IPS-20b (cell line): Measurements from ENCODE around the gene HRK.

Source experiments
- H3K27ac ChIP-seq: one replicate; pipeline ENCODE4 v1.5.1; 2013; ENCODE audit warnings: low read length
- H3K27me3 ChIP-seq: 2 replicates; pipeline ENCODE4 v1.6.1; 2013; ENCODE audit warnings: mild to moderate bottlenecking, low read length, inconsistent platforms; ENCODE audit not compliant: insufficient read depth
- H3K36me3 ChIP-seq: 2 replicates; pipeline ENCODE4 v1.6.1; 2013; ENCODE audit warnings: low read depth, mild to moderate bottlenecking, inconsistent platforms, low read length, moderate library complexity; ENCODE audit not compliant: insufficient read depth
- H3K4me1 ChIP-seq: 2 replicates; pipeline ENCODE4 v1.6.1; 2013; ENCODE audit warnings: mild to moderate bottlenecking, control low read depth, inconsistent platforms, low read length, moderate library complexity; ENCODE audit not compliant: insufficient read depth
- H3K4me3 ChIP-seq: 2 replicates; pipeline ENCODE4 v1.5.1; 2013; ENCODE audit warnings: mild to moderate bottlenecking, low read length, inconsistent platforms
- H3K9ac ChIP-seq: 2 replicates; pipeline ENCODE4 v1.6.1; 2013; ENCODE audit warnings: low read depth, mild to moderate bottlenecking, inconsistent platforms, low read length, moderate library complexity
- H3K9me3 ChIP-seq: 2 replicates; pipeline ENCODE4 v1.6.1; 2013; ENCODE audit warnings: mild to moderate bottlenecking, low read depth, low read length, inconsistent platforms; ENCODE audit not compliant: insufficient read depth

The HRK gene

DNA sequence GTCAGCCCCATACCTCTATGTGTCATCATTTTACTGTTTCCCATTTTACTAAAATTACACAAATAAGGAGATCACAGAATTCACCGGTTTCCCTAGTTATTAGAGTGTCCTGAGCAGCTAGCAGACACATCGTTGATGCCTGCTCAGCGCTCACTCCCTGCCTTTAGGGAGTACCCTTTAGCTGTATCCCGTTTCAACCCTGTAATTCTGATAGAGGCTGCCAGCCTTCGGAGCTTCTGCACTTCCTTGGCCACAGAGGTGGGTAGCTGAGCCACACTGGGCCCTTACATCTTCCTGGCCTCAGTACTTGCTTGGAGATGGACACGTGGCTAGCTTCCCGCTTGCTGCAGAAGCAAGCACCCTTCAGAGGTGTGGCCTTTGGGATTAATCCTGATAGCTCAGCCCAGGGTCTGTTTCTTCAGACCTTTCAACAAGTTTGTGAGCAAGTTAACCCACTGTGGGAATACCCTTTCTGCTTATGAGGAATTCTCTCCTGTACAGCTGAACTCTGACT, 15.2 kb upstream of the HRK start:
- H3K27ac ChIP-seq, result no peak overlapping the region
- H3K4me1 ChIP-seq, result no peaks in the 10 kb centered on the region
- no peaks in the 10 kb centered on the region for H3K36me3 ChIP-seq
- no peaks in the 10 kb centered on the region for H3K9me3 ChIP-seq
- H3K27me3 ChIP-seq, result peaks cover 15% of the 10 kb centered on the region; the same call in 1 of the 2 replicates
- no peak overlapping the region for H3K9ac ChIP-seq
- no peak overlapping the region for H3K4me3 ChIP-seq

- H3K4me1 ChIP-seq, result no peaks in the 10 kb centered on the region
- H3K27me3 ChIP-seq, result peaks cover 15% of the 10 kb centered on the region; the same call in 1 of the 2 replicates
- H3K36me3 ChIP-seq, result no peaks in the 10 kb centered on the region
These were observed 13.7 kb upstream of the HRK start for GRCh38 chr12:116894913-116895312.

DNA sequence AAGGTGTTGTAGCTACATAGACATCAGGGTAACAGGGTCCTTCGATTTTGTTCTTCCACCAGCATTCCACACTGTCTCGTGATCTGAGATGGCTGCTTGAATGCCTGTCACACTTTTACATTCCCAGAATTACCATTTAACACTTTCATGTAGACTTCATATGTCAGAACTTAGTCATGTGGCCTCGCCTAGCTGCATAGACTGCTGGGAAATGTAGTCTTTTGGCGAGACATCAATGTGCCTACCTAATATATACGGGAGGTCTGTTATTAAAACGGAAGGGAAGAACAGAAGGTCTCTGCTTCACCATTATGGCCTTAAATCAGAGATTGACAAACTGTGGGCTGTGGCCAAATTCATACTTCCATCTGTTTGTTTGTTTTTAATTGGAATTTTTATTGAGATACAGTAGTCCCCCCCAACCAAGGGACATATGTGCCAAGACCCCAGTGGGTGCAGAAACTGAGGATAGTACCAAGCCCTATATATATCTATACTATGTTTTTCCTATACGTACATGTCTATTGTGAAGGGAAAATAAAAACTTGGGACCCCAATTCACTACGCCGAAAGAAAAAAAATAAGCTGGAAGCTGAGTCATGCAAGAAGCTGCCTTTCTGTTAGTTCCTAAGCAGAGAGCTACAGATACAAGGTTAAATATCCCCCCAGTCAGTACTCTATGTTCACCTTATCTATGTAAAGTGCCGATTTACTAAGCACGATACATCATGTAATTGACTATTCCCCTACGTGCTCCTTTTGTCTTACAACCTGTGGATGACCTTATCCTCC, 11.3 kb upstream of the HRK start:
- Histone ChIP-seq H3K36me3 (no peaks in the 10 kb centered on the region), H3K27me3 (0 out of 2 replicates have a peak, but pooled peaks cover 3% of the 10 kb centered on the region), H3K9me3 (no peaks in the 10 kb centered on the region), H3K4me1 (no peaks in the 10 kb centered on the region), H3K27ac (no peak overlapping the region), H3K9ac (no peak overlapping the region), H3K4me3 (no peak overlapping the region)

More at GRCh38 chr12:116894913-116895312, 13.7 kb upstream of the HRK start:
- H3K27ac ChIP-seq, result no peak overlapping the region
- no peaks in the 10 kb centered on the region for H3K9me3 ChIP-seq
- H3K9ac ChIP-seq, result no peak overlapping the region
- no peak overlapping the region for H3K4me3 ChIP-seq

- H3K36me3 ChIP-seq, result no peaks in the 10 kb centered on the region
- no peaks in the 10 kb centered on the region for H3K9me3 ChIP-seq
- no peak overlapping the region for H3K4me3 ChIP-seq
- no peak overlapping the region for H3K9ac ChIP-seq
- no peaks in the 10 kb centered on the region; the same call in 1 of the 2 replicates for H3K27me3 ChIP-seq
- H3K4me1 ChIP-seq, result no peaks in the 10 kb centered on the region
- no peak overlapping the region for H3K27ac ChIP-seq
These were observed 9.8 kb upstream of the HRK start for GRCh38 chr12:116891019-116891418.

DNA sequence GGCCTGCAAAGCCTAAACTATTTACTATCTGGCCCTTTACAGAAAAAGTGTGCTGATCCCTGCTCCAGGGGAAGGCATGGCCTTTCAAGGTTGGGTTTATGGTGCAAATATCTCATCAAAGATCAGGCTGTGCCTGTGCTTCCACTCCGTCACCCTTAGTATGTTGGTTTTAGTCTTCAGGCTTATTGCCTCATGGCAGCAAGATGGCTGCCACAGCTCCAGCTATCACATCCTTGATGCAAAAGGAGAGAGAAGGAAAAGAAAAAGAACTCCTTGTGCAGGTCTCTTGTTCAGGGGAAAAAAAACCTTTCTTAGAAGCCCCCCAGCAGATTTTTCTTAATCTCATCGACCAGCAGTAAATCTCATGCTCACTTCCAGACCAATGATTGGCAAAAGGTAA, 9.1 kb upstream of the HRK start:
- Histone ChIP-seq H3K9ac (no peak overlapping the region), H3K4me3 (no peak overlapping the region), H3K4me1 (no peaks in the 10 kb centered on the region), H3K9me3 (no peaks in the 10 kb centered on the region), H3K36me3 (no peaks in the 10 kb centered on the region), H3K27ac (no peak overlapping the region), H3K27me3 (peaks cover 4% of the 10 kb centered on the region; the same call in 1 of the 2 replicates)

- Histone ChIP-seq H3K36me3 (no peaks in the 10 kb centered on the region), H3K9ac (no peak overlapping the region), H3K9me3 (no peaks in the 10 kb centered on the region), H3K4me1 (no peaks in the 10 kb centered on the region), H3K27ac (no peak overlapping the region), H3K4me3 (no peak overlapping the region), H3K27me3 (peaks cover 28% of the 10 kb centered on the region)
These were observed 6.7 kb upstream of the HRK start for GRCh38 chr12:116887897-116888296.

GRCh38 chr12:116887244-116887643, 6.0 kb upstream of the HRK start:
- Histone ChIP-seq H3K27ac (no peak overlapping the region), H3K36me3 (no peaks in the 10 kb centered on the region), H3K4me1 (peaks cover 5% of the 10 kb centered on the region), H3K4me3 (no peak overlapping the region), H3K9me3 (no peaks in the 10 kb centered on the region), H3K27me3 (peaks cover 35% of the 10 kb centered on the region), H3K9ac (no peak overlapping the region)

DNA sequence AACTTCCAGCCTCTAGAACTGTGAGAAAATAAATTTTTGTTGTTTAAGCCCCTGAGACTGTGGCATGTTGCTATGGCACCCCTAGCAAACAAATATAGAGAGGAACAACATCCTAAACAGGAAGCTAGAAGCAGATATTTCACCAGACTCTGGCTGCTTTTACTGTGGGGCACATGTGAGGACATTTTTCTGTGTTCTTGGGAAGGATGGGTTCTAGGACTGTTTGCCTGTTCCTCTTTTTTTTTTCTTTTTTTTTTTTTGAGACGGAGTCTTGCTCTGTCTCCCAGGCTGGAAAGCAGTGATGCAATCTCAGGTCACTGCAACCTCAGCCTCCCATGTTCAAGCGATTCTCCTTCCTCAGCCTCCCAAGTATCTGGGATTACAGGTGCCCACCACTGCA, 4.2 kb upstream of the HRK start:
- Histone ChIP-seq H3K4me3 (no peak overlapping the region), H3K9ac (no peak overlapping the region), H3K27ac (no peak overlapping the region), H3K36me3 (no peaks in the 10 kb centered on the region), H3K9me3 (no peaks in the 10 kb centered on the region; the same call in 1 of the 2 replicates), H3K4me1 (peaks cover 9% of the 10 kb centered on the region), H3K27me3 (peaks cover 51% of the 10 kb centered on the region)

GRCh38 chr12:116884871-116885270, 3.6 kb upstream of the HRK start:
- Histone ChIP-seq H3K27ac (no peak overlapping the region), H3K27me3 (peaks cover 57% of the 10 kb centered on the region), H3K9me3 (no peaks in the 10 kb centered on the region; the same call in 1 of the 2 replicates), H3K9ac (no peak overlapping the region), H3K4me3 (no peak overlapping the region), H3K36me3 (no peaks in the 10 kb centered on the region), H3K4me1 (peaks cover 10% of the 10 kb centered on the region)

GRCh38 chr12:116882742-116883141, 1.5 kb upstream of the HRK start:
- Histone ChIP-seq H3K4me1 (peaks cover 10% of the 10 kb centered on the region), H3K27ac (no peak overlapping the region), H3K4me3 (peak overlapping the region; percentile 84; the same call in 1 of the 2 replicates), H3K27me3 (peaks cover 78% of the 10 kb centered on the region), H3K9me3 (no peaks in the 10 kb centered on the region; the same call in 1 of the 2 replicates), H3K36me3 (no peaks in the 10 kb centered on the region), H3K9ac (no peak overlapping the region)

DNA sequence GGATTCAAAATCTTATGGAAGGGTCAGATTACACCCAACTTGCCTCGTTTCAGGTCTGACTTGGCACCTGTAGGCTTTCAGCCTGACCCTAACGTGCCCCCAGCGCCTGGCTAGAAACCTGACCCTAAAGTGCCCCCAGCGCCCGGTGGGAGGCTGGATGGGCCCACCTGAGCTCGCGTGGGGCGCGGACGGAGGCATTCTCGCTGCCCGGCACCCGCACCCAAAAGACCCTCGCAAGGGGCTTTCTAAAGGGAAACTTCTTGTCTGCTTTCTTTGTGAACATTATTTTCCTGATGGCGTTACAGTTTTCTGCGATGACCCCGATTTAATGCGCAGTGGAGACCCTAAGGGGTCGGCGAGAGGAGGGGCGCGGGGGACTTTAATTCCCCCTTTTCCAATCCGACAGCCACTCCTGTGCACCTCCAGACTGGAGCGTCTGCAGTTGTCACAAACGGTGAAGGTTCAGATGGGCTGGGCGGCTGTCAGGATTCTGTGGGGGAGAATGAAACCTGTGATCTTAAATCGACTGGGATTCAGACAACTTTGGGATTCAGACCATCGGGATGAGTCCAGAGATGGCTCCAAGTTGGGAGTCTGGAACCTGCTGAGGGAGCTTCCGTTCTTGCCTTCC, 751 bp upstream of the HRK start:
- Histone ChIP-seq H3K27ac (no peak overlapping the region), H3K4me1 (peaks cover 10% of the 10 kb centered on the region), H3K27me3 (peaks cover 86% of the 10 kb centered on the region), H3K36me3 (no peaks in the 10 kb centered on the region), H3K4me3 (peak overlapping the region; percentile 84), H3K9me3 (no peaks in the 10 kb centered on the region; the same call in 1 of the 2 replicates), H3K9ac (peak overlapping the region; percentile 63; the same call in 1 of the 2 replicates)
